GM12872 (cell line): ENCODE results near the gene PLLP.

Experiments
- CTCF ChIP-seq: IDR thresholded peaks from 3 replicates; pipeline ENCODE4 v1.5.1; 2011; ENCODE audit warnings: low read depth, mild to moderate bottlenecking, low read length, moderate library complexity; ENCODE audit not compliant: insufficient read depth

The PLLP gene

GRCh38 chr16:57285379-57285778 lies 907 bp upstream of the PLLP start:
- TF ChIP-seq CTCF, result no peak

GRCh38 chr16:57284952-57285363 lies 486 bp upstream of the PLLP start:
- no peak for TF ChIP-seq CTCF

- TF ChIP-seq CTCF, result no peak
Observed at GRCh38 chr16:57283959-57284208, 588 bp downstream of the PLLP start.

- no peak for TF ChIP-seq CTCF
Observed at GRCh38 chr16:57283214-57283958, 1.1 kb downstream of the PLLP start.

- no peak for TF ChIP-seq CTCF
Observed at GRCh38 chr16:57282510-57283213, 1.8 kb downstream of the PLLP start.

GRCh38 chr16:57281791-57282190 lies 2.7 kb downstream of the PLLP start:
- TF ChIP-seq CTCF, result no peak

- TF ChIP-seq CTCF, result no peak
Observed at GRCh38 chr16:57279780-57280638, 4.5 kb downstream of the PLLP start.
